Testis (tissue), 2 donors: ENCODE results near the gene WDFY2.

Source experiments
- CTCF ChIP-seq, 3 experiments: fragments of 450-650 bp in 2 of 3; fragments of 200-600 bp in 1 of 3; sonication (generic) in 1 of 3; IDR thresholded peaks; one replicate each; pipeline ENCODE4 v1.5.1; 2016 to 2019; ENCODE audit warnings: antibody characterized with exemption in 3 of 3, mild to moderate bottlenecking in 2 of 3, moderate library complexity in 1 of 3
- POLR2A ChIP-seq: fragments of 450-650 bp; IDR thresholded peaks from one replicate; pipeline ENCODE4 v1.6.1; 2017; ENCODE audit warnings: antibody characterized with exemption, mild to moderate bottlenecking, moderate library complexity

- TF ChIP-seq CTCF (IDR thresholded peaks at IDR 0.05) (no peak), POLR2A (no peak)
Observed at GRCh38 chr13:51620165-51620983, 36.1 kb downstream of the WDFY2 start.
